Loucy (cell line): ENCODE data around the gene RNFT2.

Source experiments
- CTCF ChIP-seq: fragments of 200-600 bp; sonication (generic); conservative IDR thresholded peaks from 2 replicates; pipeline ENCODE4 v1.5.1; 2014; ENCODE audit warnings: mild to moderate bottlenecking, antibody characterized with exemption, low read length
- EZH2phosphoT487 ChIP-seq: fragments of 200-600 bp; IDR thresholded peaks from 2 replicates; pipeline ENCODE4 v1.6.1; 2018; ENCODE audit warnings: antibody characterized with exemption, mild to moderate bottlenecking, moderate library complexity, borderline replicate concordance

GRCh38 chr12:116692605-116693004 is 45.5 kb upstream of the RNFT2 start:
- TF ChIP-seq CTCF, result no peak
- no peak for TF ChIP-seq EZH2phosphoT487
